ENCODE data around the gene UACA. TPM values are rescaled to one million over a fixed set of nuclear protein-coding genes. Genes with fewer than 3 reads are reported as not detected.

UACA gene
- total RNA-seq, 1 experiment from 2014 or later = 44.8 TPM

GRCh38 chr15:70765504-70766281, 2.3 kb upstream of the UACA start:
- no peaks in the 10 kb centered on the region; the same call in 1 of the 2 replicates for H3K27me3 Mint-ChIP-seq (ENCODE audit: low read depth)
- TF ChIP-seq AFF4 (CRISPR knock-in tag; IDR thresholded peaks at IDR 0.05; ENCODE audit: borderline replicate concordance) (no peak), ARID4B (CRISPR knock-in tag; IDR thresholded peaks at IDR 0.05; ENCODE audit: borderline replicate concordance) (no peak), ZNF532 (CRISPR knock-in tag; IDR thresholded peaks at IDR 0.05; ENCODE audit: borderline replicate concordance) (no peak), ERG (CRISPR knock-in tag; IDR thresholded peaks at IDR 0.05) (no peak), ESRRA (CRISPR knock-in tag; IDR thresholded peaks at IDR 0.05; ENCODE audit: borderline replicate concordance) (no peak), SMAD4 (CRISPR knock-in tag; IDR thresholded peaks at IDR 0.05) (no peak), TEAD1 (CRISPR knock-in tag; IDR thresholded peaks at IDR 0.05) (no peak), ZNF121 (CRISPR knock-in tag; IDR thresholded peaks at IDR 0.05) (no peak), ZNF396 (CRISPR knock-in tag; IDR thresholded peaks at IDR 0.05; ENCODE audit: borderline replicate concordance) (no peak)
- H3K9me3 Mint-ChIP-seq = no peaks in the 10 kb centered on the region
- H3K4me3 Mint-ChIP-seq = no peak overlapping the region
- ChIA-PET CTCF (no interaction called here), POLR2A (no interaction called here)
- H3K27ac Mint-ChIP-seq = no peak overlapping the region
- ATAC-seq (no peak), DNase-seq (ENCODE audit: low spot score) (no peak)
- peaks cover 30% of the 10 kb centered on the region for H3K4me1 Mint-ChIP-seq
- H3K36me3 Mint-ChIP-seq = no peaks in the 10 kb centered on the region
